ENCODE measurements around the gene CHP1.
A peak's percentile ranks its signal among the peaks of the same experiment; 100 is the strongest.
"Not testable (repeated sequence)": the region's sequence is repeated elsewhere in the genome, so short reads cannot be mapped to it uniquely, and the experiment has no call there.

Gene CHP1

GRCh38 chr15:41230650-41231421, at the start of gene CHP1, which contains the start of gene EXD1:
TSS of gene CHP1 (plus strand) at chr15:41231268. CDS start at chr15:41231383, 115 bp downstream.
TSS of gene EXD1 (minus strand) at chr15:41230757. CDS start at chr15:41226575, 4,182 bp downstream.
- DNase-seq = peak; percentile 75

DNA sequence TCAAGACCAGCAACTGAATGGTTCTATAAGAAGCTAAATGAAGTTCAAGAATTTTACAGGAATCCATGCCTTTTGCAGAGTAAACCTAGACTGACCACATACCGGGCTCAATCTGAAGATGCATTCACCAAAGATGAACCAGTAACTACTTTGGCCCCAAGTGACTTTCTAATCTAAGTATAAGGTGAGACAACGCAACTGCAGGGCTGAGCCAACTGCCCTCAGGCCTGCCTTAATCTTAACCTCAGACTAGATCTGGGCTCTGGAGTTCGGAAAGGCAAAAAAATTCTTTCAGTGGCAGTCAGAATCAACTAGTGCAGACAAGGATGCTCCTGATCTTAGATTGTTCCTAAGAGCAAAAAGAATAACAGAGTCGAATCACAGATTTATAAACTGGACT, 48.8 kb upstream of the CHP1 start:
- DNase-seq = no peak

DNA sequence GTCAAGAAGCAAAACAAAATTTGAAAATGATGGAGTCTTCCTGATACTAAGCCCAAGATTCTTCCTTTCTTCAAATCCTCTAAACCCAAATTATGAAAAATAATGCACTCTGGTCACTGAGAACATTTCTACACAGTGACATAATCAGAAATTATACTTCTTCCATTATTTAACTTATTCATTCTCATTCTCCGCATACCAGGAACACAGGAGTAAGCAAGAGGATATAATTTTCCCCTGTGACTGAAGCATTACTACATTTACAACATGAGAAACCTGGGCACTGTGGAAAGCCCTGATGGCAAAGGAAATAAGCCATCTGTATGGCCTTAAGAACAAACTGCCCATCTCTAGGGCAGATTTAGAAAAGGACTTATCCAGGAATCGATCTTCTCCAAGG, 47.5 kb upstream of the CHP1 start:
- no peak for DNase-seq

GRCh38 chr15:41194444-41194843, 36.6 kb upstream of the CHP1 start:
- DNase-seq = no peak

DNA sequence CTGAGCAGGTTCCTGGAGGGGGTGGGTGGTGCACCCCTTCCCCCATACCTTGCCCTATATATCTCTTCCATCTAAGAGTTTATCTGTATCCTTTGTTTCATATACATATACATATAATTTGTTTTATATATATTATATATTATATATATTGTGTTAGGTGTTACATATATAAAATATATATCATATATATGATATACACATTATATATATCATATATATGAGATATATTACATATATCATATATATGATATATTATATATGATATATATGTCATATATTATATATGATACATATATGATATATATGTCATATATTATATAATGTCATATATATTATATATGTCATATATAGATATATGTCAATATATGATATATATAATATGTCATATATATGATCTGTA, 31.6 kb upstream of the CHP1 start:
- no peak for DNase-seq

- no peak for DNase-seq
Measured at GRCh38 chr15:41203395-41203794, 27.7 kb upstream of the CHP1 start.

DNA sequence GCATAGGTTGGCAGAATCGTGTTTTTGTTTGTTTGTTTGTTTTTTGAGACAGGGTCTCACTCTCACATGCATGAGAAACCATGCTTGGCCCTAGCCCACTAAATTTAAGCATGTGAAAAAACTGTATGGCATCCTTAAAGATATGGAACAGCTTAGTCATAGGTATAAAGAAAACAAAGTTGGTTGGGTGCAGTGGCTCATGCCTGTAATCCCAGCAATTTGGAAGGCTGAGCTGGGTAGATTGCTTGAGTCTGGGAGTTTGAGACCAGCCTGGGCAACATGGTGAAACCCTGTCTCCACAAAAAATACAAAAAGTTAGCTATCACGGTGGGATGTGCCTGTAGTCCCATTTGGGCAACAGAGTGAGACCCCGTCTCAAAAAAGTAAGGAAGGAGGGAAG, 25.8 kb upstream of the CHP1 start:
- no peak for DNase-seq

DNA sequence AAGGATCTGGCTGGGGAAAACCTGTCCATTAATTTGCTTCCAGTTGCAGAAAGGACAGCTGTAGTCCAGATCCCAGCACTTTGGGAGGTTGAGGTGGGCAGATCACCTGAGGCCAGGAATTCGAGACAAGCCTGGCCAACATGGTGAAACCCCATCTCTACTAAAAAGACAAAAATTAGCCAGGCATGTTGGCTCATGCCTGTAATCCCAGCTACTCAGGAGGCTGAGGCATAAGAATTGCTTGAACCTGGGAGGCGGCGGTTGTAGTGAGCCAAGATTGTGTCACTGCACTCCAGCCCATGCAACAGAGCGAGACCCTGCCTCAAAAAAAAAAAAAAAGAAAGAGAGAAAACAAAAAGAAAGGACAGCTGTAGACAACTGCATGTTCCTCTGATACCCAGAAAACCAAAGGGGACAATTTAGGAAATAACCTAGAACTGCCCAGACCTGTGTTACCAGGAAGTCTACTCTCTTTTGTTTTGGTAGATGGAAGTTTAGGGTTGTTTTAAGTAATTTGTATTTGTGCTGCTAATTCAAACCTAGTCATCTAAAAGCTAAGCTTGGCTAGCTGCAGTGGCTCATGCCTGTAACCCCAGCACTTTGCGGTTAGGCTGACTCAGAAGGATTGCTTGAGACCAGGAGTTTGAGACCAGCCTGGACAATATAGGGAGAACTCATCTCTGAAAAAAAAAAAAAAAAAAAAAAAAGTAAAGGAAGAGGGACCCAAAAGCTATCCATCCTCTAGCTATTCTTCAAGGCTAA, 23.2 kb upstream of the CHP1 start:
- DNase-seq = no peak

GRCh38 chr15:41215708-41216107, 15.4 kb upstream of the CHP1 start:
- no peak for DNase-seq

GRCh38 chr15:41218851-41219250, 12.2 kb upstream of the CHP1 start:
- DNase-seq = no peak

- DNase-seq = no peak
Measured at GRCh38 chr15:41219381-41219780, 11.7 kb upstream of the CHP1 start.

- no peak for DNase-seq
Measured at GRCh38 chr15:41230345-41230649, 771 bp upstream of the CHP1 start.

DNA sequence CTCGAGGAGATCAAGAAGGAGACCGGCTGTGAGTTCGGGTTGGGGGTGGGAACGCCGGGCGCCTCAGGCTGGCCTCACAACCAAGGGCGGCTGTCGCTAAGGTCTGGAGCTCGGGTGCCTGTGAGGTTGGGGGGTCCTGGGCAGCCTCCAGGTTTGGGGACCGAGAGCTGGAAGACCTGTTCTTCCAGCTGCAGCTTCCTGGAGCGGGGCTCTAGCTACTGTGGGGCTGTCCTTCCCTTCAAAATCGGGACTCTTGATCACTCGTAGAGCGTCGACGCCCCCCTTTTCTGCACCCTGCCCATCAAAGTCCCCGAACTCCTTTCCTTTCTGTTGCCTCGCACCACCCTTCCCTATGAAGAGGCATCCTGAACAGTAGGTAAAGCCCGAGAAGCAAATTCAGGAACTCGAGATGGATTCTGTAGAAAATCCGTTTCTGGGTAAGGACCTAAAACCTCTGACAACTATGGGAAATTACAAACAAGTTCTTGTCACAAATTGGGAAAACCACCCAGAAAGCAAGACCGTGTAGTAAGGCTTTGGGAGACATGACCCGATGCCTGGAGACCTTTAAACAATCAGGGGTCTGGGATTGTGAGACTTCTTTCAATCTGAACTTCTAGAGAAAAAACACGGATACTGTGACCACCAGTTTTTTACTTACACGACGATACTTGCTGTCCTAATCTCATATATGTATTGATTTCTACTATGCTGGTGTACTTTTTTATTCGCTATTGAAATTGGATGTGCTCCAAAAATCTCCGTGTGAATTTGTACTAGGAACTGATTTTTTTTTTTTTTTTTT, 556 bp downstream of the CHP1 start:
- DNase-seq = no peak

DNA sequence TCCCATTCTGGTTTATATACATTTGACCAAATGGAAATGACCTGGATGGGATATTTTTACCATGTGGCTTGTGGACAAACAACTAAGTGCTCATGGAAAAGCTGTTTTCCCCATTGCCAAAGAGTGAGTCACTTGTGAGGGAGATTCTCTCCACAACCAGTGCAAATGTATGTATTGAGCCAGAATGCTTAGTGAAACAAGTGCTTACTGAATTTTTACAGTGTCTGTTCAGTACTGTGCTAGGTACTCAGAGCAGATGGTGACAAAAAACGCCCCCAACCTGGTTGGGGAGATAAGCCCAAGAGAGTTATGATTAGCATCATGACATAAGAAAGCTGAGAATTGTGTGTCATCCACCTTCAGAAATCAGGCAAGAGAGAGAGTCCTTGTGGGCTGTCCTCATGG, 2.3 kb downstream of the CHP1 start:
- no peak for DNase-seq

DNA sequence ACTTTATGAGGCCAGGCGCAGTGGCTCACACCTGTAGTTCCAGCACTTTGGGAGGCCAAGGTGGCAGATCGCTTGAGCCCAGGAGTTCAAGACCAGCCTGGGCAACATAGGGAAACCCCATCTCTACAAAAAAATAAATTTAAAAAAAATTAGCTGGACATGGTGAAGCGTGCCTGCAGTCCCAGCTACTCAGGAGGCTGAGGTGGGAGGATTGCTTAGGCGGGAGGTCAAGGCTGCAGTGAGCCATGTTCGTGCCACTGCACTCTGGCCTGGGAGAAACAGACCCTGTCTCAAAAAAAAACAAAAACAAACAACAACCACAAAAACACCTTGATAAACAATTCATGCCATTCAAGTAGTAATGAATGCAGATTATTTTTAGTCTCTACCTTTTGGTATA, 4.2 kb downstream of the CHP1 start:
- DNase-seq = not testable (repeated sequence)

- no peak for DNase-seq
Measured at GRCh38 chr15:41235929-41236328, 4.9 kb downstream of the CHP1 start.

GRCh38 chr15:41238100-41238499, 7.0 kb downstream of the CHP1 start:
- DNase-seq = no peak

DNA sequence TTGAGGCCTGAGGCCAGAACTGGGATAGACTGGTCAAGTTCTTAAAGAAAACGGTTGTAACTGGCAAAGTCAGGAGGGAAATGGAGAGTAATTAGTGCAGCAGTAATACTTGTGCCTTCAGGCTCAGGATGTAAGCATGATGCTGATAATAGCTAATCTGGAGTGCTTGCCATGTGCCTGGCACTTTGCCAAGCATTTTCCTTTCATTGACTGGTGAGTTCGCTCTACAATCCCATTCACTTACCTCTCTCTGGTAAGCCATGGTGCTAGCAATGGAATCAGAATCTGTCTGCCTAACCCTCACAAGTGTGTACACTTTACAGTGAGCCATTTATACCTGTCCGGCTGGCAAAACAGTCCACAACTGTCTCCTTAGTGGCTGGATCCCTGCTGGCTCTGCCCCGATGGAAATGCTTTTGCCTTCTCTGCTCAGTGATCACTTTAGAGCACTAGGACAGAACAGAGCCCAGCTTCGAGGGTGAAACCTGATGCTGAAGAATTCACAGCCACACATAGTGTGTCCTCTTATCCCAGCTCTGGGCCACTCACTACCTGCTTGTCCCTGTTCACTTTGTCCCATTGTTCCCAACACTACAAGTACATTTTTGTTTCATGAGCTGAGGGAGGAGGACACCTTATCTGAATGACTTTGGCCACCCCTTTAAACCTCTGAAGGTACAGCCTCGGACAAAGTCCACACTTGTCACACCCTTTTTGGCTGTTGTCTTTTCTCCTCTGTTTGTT, 10.3 kb downstream of the CHP1 start:
- DNase-seq = peak; percentile 50

DNA sequence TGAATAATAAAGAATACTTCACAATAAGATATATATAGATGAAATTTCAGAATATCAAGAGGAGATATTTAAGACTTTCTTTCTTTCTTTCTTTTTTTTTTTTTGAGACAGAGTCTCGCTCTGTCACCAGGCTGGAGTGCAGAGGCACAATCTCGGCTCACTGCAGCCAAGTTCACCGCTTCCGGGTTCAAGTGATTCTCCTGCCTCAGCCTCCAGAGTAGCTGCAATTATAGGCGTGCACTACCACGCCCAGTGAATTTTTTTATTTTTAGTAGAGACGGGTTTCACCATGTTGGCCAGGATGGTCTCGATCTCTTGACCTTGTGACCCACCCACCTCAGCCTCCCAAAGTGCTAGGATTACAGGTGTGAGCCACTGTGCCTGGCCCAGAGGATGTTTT, 19.7 kb downstream of the CHP1 start:
- not testable (repeated sequence) for DNase-seq

DNA sequence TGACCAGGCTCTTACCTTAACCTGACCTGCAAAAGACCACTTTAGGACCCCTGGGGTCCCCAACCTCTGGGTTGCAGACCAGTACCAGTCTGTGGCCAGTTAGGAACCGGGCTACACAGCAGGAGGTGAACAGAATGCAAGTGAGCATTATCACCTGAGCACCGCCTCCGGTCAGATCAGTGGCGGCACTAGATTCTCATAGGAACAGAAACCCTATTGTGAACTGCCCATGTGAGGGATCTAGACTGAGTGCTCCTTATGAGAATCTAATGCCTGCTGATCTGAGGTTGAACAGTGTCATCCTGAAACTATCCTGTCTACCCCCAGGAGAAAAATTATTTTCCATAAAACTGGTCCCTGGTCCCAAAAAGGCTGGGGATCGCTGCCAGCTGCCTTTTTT, 20.3 kb downstream of the CHP1 start:
- no peak for DNase-seq

DNA sequence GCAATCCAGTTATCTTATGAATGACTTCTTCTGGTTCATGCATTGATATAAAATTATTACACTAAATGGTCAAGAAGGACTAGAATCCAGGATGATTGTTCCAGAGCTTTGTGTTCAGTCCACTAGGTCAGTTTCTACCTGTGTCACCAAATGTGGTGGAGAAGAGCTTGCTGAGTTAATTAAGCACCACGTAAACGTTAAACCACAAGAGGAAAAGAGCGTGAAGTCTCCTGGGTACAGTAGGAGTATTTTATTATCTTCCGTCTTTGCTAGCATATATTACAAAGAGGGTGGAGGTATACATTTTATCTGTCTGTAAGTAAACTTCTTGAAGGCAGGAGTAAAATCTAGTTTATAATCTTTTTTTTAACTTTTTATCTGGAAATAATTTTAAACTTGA, 23.5 kb downstream of the CHP1 start:
- no peak for DNase-seq

GRCh38 chr15:41256103-41256502, 25.0 kb downstream of the CHP1 start:
- no peak for DNase-seq

GRCh38 chr15:41256577-41257038, 25.5 kb downstream of the CHP1 start:
- DNase-seq = no peak

Measured in NCI-H1092 (cell line).